Astrocyte of the spinal cord (primary cell): ENCODE data around the gene GOPC.
A peak's percentile ranks its signal among the peaks of the same experiment; 100 is the strongest.

Experiments used
- DNase-seq: peaks from one replicate; pipeline ENCODE4 v3.0.0; 2011; ENCODE audit warnings: low read depth, low spot score
- H3K4me3 ChIP-seq: 2 replicates; pipeline ENCODE4 v1.5.1; 2011; ENCODE audit warnings: low read depth, mild to moderate bottlenecking, low read length, moderate library complexity
- CTCF ChIP-seq: IDR thresholded peaks from 2 replicates; pipeline ENCODE4 v1.5.1; 2012; ENCODE audit warnings: low read depth, mild to moderate bottlenecking, low read length, inconsistent platforms
- in situ Hi-C: cut with HindIII; loops from 2 replicates; pipeline ENCODE4 v1.10.0; 2017; ENCODE audit warnings: low sequenced_read_pairs

The GOPC gene

GRCh38 chr6:117545161-117545595 lies 57.1 kb downstream of the GOPC start:
- no peak for DNase-seq
- no peak for TF ChIP-seq CTCF
- in situ Hi-C loops, result no loop called here
- H3K4me3 ChIP-seq, result no peak overlapping the region

DNA sequence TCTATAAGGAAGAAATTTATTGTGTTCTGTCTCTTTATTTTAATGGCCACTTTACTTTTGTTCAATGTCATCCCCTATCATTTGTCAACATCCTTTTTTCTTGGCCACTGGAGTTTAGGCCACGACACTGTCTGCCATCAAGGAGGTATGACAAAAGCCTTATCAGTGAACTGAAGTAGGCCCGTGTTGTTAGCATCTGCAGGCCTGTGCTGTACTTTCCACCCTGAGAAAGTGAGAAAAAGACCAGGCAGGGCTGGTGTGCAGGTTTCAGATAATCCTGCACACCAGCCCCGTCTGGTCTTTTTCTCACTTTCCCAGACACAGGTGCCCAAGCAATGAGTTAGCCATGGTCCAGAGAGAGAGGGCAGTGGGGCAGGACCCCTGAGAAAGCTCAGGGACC lies 57.6 kb downstream of the GOPC start:
- no peak for TF ChIP-seq CTCF
- in situ Hi-C loops, result no loop called here
- H3K4me3 ChIP-seq, result no peak overlapping the region
- no peak for DNase-seq

DNA sequence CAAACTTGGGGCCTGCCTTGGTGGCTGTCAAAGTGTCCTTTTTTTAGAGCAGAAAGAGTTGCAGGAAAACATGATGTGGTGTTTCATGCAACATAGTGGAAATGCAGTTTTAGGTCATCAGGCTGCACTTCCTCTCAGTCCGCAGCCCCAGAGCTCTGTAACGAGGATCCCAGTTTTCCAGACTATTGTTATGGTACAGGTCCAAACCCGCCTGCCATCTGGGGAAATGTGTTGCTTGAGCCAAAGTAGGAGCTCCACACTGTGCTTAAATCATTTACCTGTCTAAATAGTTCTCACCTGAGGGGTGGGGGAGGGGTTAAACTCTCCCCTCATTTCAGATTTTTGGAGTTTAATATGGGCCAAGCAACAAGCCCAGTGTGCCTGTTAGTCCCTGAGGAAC lies 59.8 kb downstream of the GOPC start:
- DNase-seq, result no peak
- H3K4me3 ChIP-seq, result no peak overlapping the region
- no peak for TF ChIP-seq CTCF
- in situ Hi-C loops, result no loop called here

DNA sequence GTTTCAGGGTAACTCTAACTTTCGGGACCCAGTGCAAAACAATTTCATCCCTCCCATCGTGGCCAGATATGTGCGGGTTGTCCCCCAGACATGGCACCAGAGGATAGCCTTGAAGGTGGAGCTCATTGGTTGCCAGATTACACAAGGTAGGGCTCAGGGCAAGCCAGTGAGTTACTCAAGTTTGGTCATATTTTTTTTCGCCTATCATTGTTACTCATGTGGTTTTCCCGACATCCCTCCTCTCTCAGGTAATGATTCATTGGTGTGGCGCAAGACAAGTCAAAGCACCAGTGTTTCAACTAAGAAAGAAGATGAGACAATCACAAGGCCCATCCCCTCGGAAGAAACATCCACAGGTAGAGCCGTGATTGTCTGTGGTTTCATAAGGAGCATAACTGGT lies 61.6 kb downstream of the GOPC start:
- DNase-seq, result no peak
- in situ Hi-C loops, result no loop called here
- no peak overlapping the region for H3K4me3 ChIP-seq
- TF ChIP-seq CTCF, result no peak

GRCh38 chr6:117538615-117539014 lies 63.7 kb downstream of the GOPC start:
- H3K4me3 ChIP-seq, result no peak overlapping the region
- TF ChIP-seq CTCF, result no peak
- in situ Hi-C loops, result no loop called here
- DNase-seq, result no peak

GRCh38 chr6:117536317-117536716 lies 66.0 kb downstream of the GOPC start:
- in situ Hi-C loops, result no loop called here
- no peak for TF ChIP-seq CTCF
- no peak overlapping the region for H3K4me3 ChIP-seq
- DNase-seq, result peak; percentile 46

- DNase-seq, result no peak
- no peak for TF ChIP-seq CTCF
- in situ Hi-C loops, result no loop called here
- no peak overlapping the region for H3K4me3 ChIP-seq
These were observed 67.3 kb downstream of the GOPC start for GRCh38 chr6:117534974-117535373.
